SK-N-SH (cell line): ENCODE measurements around the gene RABL6. TPM values are rescaled to one million over a fixed set of nuclear protein-coding genes. Genes with fewer than 3 reads are reported as not detected.

ENCODE experiments used
- CTCF ChIA-PET: fragments of 300-600, 350-600 bp; formaldehyde crosslinking; extraction: SDS; loops from one replicate; lab custom pipeline; 2021; lab: Yijun Ruan, JAX
- POLR2A ChIA-PET: fragments of 350-600 bp; sonication (Branson Sonifier 250); formaldehyde crosslinking; extraction: SDS; loops from one replicate; lab custom pipeline; 2020; ENCODE audit warnings: antibody characterized with exemption, inconsistent platforms; lab: Yijun Ruan, JAX
- DNase-seq: peaks from one replicate; pipeline ENCODE4 v3.0.0; 2012
- H2AFZ ChIP-seq: fragments of 200-600 bp; sonication (generic); 2 replicates; pipeline ENCODE4 v1.8.1; 2016; ENCODE audit warnings: antibody characterized with exemption, mild to moderate bottlenecking, low read depth
- H3F3A ChIP-seq: fragments of 200-600 bp; sonication (generic); replicated peaks from 2 replicates; pipeline ENCODE3; 2016; ENCODE audit warnings: antibody characterized with exemption, mild to moderate bottlenecking; ENCODE audit not compliant: insufficient read depth
- H3K27ac ChIP-seq, 2 experiments: fragments of 200-500 bp in 1 of 2; fragments of 200-600 bp in 1 of 2; sonication (Bioruptor generic) in 1 of 2; sonication (generic), shearing (Covaris generic) in 1 of 2; 2 replicates each; pipeline versions ENCODE4 v1.5.1 to v1.6.1; 2014 to 2016; ENCODE audit warnings: low read depth in 2 of 2, inconsistent platforms in 1 of 2, low read length in 1 of 2, mild to moderate bottlenecking in 1 of 2, mixed read lengths in 1 of 2
- H3K27me3 ChIP-seq: fragments of 200-600 bp; sonication (generic), shearing (Covaris generic); 2 replicates; pipeline ENCODE4 v1.6.1; 2016; ENCODE audit warnings: mixed run types; ENCODE audit not compliant: insufficient read depth
- H3K36me3 ChIP-seq, 2 experiments: fragments of 200-500 bp in 1 of 2; fragments of 200-600 bp in 1 of 2; sonication (Bioruptor generic) in 1 of 2; sonication (generic) in 1 of 2; replicated peaks in 1 of 2; 2 replicates each; pipeline versions ENCODE3 to v1.5.1; 2014 to 2016; ENCODE audit warnings: low read length in 1 of 2, mild to moderate bottlenecking in 1 of 2; ENCODE audit not compliant: insufficient read depth in 2 of 2, control insufficient read depth in 1 of 2
- H3K4me1 ChIP-seq, 2 experiments: fragments of 200-500 bp in 1 of 2; fragments of 200-600 bp in 1 of 2; sonication (Bioruptor generic) in 1 of 2; sonication (generic), shearing (Covaris generic) in 1 of 2; 2 replicates each; pipeline versions ENCODE4 v1.5.1 to v1.6.1; 2014 to 2016; ENCODE audit warnings: low read depth in 1 of 2, low read length in 1 of 2, mixed run types in 1 of 2; ENCODE audit not compliant: insufficient read depth in 2 of 2, control insufficient read depth in 1 of 2
- H3K4me2 ChIP-seq: fragments of 200-600 bp; sonication (generic), shearing (Covaris generic); 2 replicates; pipeline ENCODE4 v1.6.1; 2017; ENCODE audit warnings: mixed run types
- H3K4me3 ChIP-seq, 2 experiments: fragments of 200-500 bp in 1 of 2; fragments of 200-600 bp in 1 of 2; sonication (Bioruptor generic) in 1 of 2; sonication (generic), shearing (Covaris generic) in 1 of 2; 2 replicates each; pipeline versions ENCODE4 v1.5.1 to v1.8.1; 2014 to 2016; ENCODE audit warnings: low read depth in 2 of 2, inconsistent platforms in 1 of 2, low read length in 1 of 2, mild to moderate bottlenecking in 1 of 2, mixed read lengths in 1 of 2, moderate library complexity in 1 of 2
- H3K79me2 ChIP-seq: fragments of 200-600 bp; sonication (generic); 2 replicates; pipeline ENCODE4 v1.8.1; 2017; ENCODE audit warnings: mild to moderate bottlenecking; ENCODE audit not compliant: insufficient read depth
- H3K9ac ChIP-seq: fragments of 200-600 bp; sonication (generic); 2 replicates; pipeline ENCODE4 v1.6.1; 2017; ENCODE audit warnings: mixed run types
- H3K9me2 ChIP-seq: fragments of 200-600 bp; sonication (generic); 2 replicates; pipeline ENCODE4 v1.6.1; 2017; ENCODE audit warnings: mixed run types
- H3K9me3 ChIP-seq: fragments of 200-600 bp; sonication (generic); 2 replicates; pipeline ENCODE4 v1.6.1; 2017; ENCODE audit warnings: mixed run types, mild to moderate bottlenecking, moderate library complexity
- H4K20me1 ChIP-seq: fragments of 200-600 bp; sonication (generic); 2 replicates; pipeline ENCODE4 v1.6.1; 2017; ENCODE audit warnings: mild to moderate bottlenecking, mixed run types; ENCODE audit not compliant: insufficient read depth
- CTCF ChIP-seq: fragments of 200-600 bp; sonication (generic); IDR thresholded peaks from 2 replicates; pipeline ENCODE4 v1.6.1; 2017; ENCODE audit warnings: antibody characterized with exemption, mild to moderate bottlenecking, moderate library complexity
- EZH2phosphoT487 ChIP-seq: fragments of 200-600 bp; sonication (generic); IDR thresholded peaks from 2 replicates; pipeline ENCODE4 v1.6.1; 2017; ENCODE audit warnings: low read depth, mixed run types, mild to moderate bottlenecking, antibody characterized with exemption, moderate library complexity, borderline replicate concordance
- GABPA ChIP-seq: IDR thresholded peaks from 2 replicates; pipeline ENCODE4 v1.4.0; 2012; ENCODE audit warnings: low read depth, mild to moderate bottlenecking
- MAX ChIP-seq: IDR thresholded peaks from 2 replicates; pipeline ENCODE4 v1.4.0; 2012; ENCODE audit warnings: low read depth
- MXI1 ChIP-seq: IDR thresholded peaks from 2 replicates; pipeline ENCODE4 v1.6.1; 2012; ENCODE audit warnings: mild to moderate bottlenecking, low read depth, low read length, improper control_type of control experiment
- POLR2AphosphoS5 ChIP-seq: IDR thresholded peaks from 2 replicates; pipeline ENCODE4 v1.6.1; 2012; ENCODE audit warnings: low read depth, low read length
- RCOR1 ChIP-seq: fragments of 150-350 bp; IDR thresholded peaks from 2 replicates; pipeline ENCODE4 v1.6.1; 2017; ENCODE audit warnings: antibody characterized with exemption, low read length
- REST ChIP-seq: IDR thresholded peaks from 2 replicates; pipeline ENCODE4 v1.6.1; 2012; ENCODE audit warnings: mild to moderate bottlenecking, low read depth, low read length, moderate library complexity
- RFX5 ChIP-seq: IDR thresholded peaks from 2 replicates; pipeline ENCODE4 v1.6.1; 2012; ENCODE audit warnings: mild to moderate bottlenecking, improper control_type of control experiment, low read length
- USF2 ChIP-seq: fragments of 150-350 bp; IDR thresholded peaks from 2 replicates; pipeline ENCODE4 v1.6.1; 2017; ENCODE audit warnings: antibody characterized with exemption, low read length, low read depth, borderline replicate concordance
- ZBTB33 ChIP-seq: IDR thresholded peaks from 2 replicates; pipeline ENCODE4 v1.4.0; 2012; ENCODE audit warnings: low read depth, borderline replicate concordance
- WGBS: methylation state at CpG from one replicate; pipeline ENCODE4 v1.1.6; 2017; ENCODE audit warnings: low lambda C conversion rate; 5-methylcytosine and 5-hydroxymethylcytosine counted together
- polyA plus RNA-seq, 3 experiments: library from polyadenylated mRNA; depleted of rRNA; stranded (reverse); fragments of >200 nt; gene quantifications; 2 replicates each; pipeline ENCODE4 v1.2.3, GENCODE V29; 2012

Gene RABL6
- polyA plus RNA-seq, 1 of the 3 experiments (the other 2 are of a cell fraction), result 43.6 TPM

GRCh38 chr9:136856541-136857141, 48.9 kb downstream of the RABL6 start:
- POLR2A ChIA-PET, result no interaction called here

GRCh38 chr9:136857166-136857565, 49.4 kb downstream of the RABL6 start:
- Histone ChIP-seq H3K36me3 (peaks cover 0 to 17% of the 10 kb centered on the region in 2 experiments), H3K9me2 (no peaks in the 10 kb centered on the region), H3K27me3 (no peaks in the 10 kb centered on the region), H3K4me1 (peaks cover 0 to 13% of the 10 kb centered on the region in 2 experiments; a peak in 3 of 4 replicates), H3K9me3 (no peaks in the 10 kb centered on the region), H3K27ac (no peak overlapping the region; a peak in 1 of 4 replicates), H3K4me2 (no peak overlapping the region), H3K4me3 (no peak overlapping the region), H4K20me1 (no peaks in the 10 kb centered on the region), H3K79me2 (no peaks in the 10 kb centered on the region), H2AFZ (no peak overlapping the region), H3F3A (no peaks in the 10 kb centered on the region), H3K9ac (no peak overlapping the region)
- no peak for DNase-seq
- ChIA-PET CTCF (no interaction called here), POLR2A (no interaction called here)
- 94% methylated on average over 7 of the region's 19 CpGs for WGBS
- no peak for TF ChIP-seq MXI1
- TF ChIP-seq POLR2AphosphoS5, result no peak
- no peak for TF ChIP-seq ZBTB33
- TF ChIP-seq RCOR1, result no peak
- TF ChIP-seq EZH2phosphoT487, result no peak
- no peak for TF ChIP-seq USF2
- TF ChIP-seq RFX5, result no peak
- no peak for TF ChIP-seq REST

More at GRCh38 chr9:136856541-136857141, 48.9 kb downstream of the RABL6 start:
- Histone ChIP-seq H3K27me3 (no peaks in the 10 kb centered on the region), H3K4me1 (peaks cover 0 to 13% of the 10 kb centered on the region in 2 experiments; a peak in 3 of 4 replicates), H4K20me1 (no peaks in the 10 kb centered on the region), H3K9me2 (no peaks in the 10 kb centered on the region), H3K9me3 (no peaks in the 10 kb centered on the region), H2AFZ (no peak overlapping the region), H3K36me3 (peaks cover 0 to 12% of the 10 kb centered on the region in 2 experiments), H3K79me2 (no peaks in the 10 kb centered on the region), H3F3A (no peaks in the 10 kb centered on the region), H3K4me3 (no peak overlapping the region), H3K9ac (no peak overlapping the region), H3K27ac (no peak overlapping the region; a peak in 1 of 4 replicates), H3K4me2 (no peak overlapping the region)
- DNase-seq, result no peak
- 84% methylated on average over 5 of the region's 14 CpGs for WGBS
- TF ChIP-seq CTCF, result 0 out of 2 replicates have a peak, but pooled peaks have one; percentile 13
- no peak for TF ChIP-seq MAX
- no peak for TF ChIP-seq GABPA
- CTCF ChIA-PET, result interaction anchor here (1.4 kb wide), 1 partner anchor 14 kb away, joined by 4 read pairs; the partner anchor contains the start of gene AJM1
